ENCODE results near the gene PER3. TPM values are rescaled to one million over a fixed set of nuclear protein-coding genes. Genes with fewer than 3 reads are reported as not detected.

PER3 gene
- total RNA-seq (2022; extraction: Qiagen RNA extraction) = 0.56 to 0.98 TPM (median 0.92 TPM) in 5 replicates

DNA sequence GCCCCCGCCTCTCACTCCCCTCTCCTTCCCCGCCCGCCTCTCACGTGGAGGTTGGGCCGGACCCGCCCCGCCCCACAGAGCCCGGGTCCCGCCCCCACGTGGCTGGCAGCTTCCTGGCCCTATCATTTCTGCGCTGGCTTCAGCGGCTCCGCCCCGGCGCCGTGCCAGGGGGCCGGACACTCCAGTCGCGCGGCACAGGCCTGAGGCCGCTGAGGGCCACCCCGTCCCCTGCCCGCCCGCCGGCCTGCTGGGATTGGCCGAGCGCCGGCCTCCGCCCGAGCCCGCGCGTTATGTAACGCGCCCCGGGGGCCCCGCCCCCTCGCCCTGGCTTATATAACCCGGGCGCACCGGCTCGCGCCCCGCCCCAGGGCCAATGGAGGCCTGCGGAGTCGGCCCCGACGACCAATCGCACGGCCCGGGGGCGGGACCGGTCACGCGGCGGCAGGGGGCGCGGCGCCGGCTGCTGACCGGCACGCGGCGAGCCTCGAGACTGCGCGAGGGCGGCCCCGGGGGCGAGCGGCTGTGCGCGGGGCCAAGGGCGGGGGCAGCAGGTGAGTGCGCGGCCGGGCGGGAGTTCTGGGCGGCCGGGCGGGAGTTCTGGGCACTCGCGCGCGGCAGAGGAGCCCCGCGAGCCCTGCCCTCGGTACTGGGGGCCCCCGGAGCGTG lies at the start of gene PER3:
PER3 (plus strand) TSS at position 466 of the 666 bp plus-strand sequence. CDS start 587 bp downstream, outside the sequence.

DNA sequence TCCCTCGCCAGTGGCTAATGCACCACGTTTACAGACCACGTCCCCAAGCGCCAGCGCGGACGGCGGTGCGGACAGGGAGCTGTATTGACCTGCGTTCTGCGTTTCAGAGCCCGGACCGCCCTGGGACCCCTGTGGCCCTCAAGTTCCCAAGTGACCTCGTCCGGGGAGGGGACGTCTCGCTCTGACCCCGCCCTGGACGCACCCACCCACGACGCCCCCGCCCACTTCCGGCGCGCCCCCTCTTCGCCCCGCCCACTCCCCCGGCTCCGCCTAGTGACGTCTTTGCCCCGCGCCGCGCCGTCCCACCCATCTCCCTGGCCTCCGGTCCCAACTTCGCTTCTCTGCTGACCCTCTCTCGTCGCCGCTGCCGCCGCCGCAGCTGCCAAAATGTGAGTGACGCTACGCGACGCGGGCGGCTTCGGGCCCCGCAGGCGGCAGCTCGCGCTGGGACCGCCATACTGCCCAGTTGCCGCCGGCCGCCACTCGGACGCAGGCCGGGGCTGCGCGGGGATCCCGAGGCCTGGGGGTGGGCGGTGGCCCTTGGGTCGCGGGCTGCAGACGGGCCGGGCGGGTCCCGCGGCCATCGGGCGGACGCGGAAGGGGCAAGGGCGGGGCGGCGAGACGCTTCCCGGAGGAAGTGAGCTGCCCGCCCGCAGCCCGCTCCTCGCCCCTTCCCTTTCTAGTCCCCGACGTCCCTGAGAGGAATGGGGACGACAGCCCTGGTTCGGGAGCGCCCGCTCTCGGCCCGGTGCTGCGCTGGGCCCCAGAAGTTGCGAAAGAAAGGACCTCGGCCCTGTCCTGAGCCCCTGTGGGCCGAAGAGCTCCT lies 12.9 kb upstream of the PER3 start, which contains the start of gene VAMP3:
VAMP3 (plus strand) TSS at position 300 of the 826 bp plus-strand sequence; CDS start at position 388, 88 bp downstream.

DNA sequence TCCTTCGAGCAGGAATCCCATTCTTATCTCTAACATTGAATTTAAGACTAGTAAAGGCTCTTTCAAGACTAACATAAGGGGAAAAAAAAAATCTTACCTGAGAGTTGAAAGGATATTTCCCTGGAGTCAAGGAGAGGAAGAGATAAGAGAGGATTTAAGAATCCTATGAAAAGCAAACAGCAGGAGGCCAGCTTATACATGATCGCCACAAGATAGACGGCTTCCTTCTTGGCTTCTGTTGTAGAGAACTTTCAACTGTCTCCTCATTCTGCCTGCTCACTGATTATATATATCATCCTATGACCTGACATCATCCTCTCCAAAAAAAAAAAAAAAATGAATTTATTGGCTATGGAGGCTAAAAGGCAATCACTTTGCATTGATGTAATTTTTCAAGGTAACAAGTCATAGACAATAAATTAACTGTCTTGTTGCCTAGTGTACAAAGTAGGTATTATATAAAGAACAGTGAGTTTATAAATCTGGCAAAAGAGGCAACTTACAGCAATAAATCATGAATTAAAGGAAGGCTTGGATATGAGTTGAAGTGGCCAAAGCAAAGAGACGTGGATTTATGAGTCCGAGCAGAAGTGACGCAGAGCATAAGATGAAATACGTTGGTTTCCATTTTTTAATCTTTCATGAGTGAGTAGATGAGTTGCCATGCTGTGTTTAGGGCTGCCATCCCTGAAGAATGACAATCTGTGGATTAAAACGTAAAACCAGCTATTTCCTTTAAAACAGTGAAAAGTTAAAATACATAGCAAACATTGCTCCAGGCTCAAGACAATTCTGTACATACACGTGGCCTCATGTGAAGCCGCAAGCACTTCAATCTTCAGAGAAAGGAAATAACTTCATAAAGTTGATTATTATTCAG lies 69.0 kb downstream of the PER3 start, which contains the start of gene UTS2:
UTS2 (minus strand) TSS at position 262 of the 880 bp plus-strand sequence; CDS start at position 200, 62 bp downstream.

Other genes with a start within 250 kb of the PER3 start
- gene VAMP3, start 13.0 kb upstream of the PER3 start, total RNA-seq (2022; extraction: Qiagen RNA extraction) = 67.0 to 76.7 TPM (median 70.0 TPM) in 5 replicates
- gene UTS2, start 68.8 kb downstream of the PER3 start, total RNA-seq (2022; extraction: Qiagen RNA extraction) = not detected in 5 replicates
- 1.8 to 3.3 TPM (median 2.5 TPM) in 5 replicates for gene TNFRSF9, start 156.5 kb downstream of the PER3 start, total RNA-seq (2022; extraction: Qiagen RNA extraction)
- gene PARK7, start 177.4 kb downstream of the PER3 start, total RNA-seq (2022; extraction: Qiagen RNA extraction) = 337 to 384 TPM (median 364 TPM) in 5 replicates
- gene ERRFI1, start 242.0 kb downstream of the PER3 start, total RNA-seq (2022; extraction: Qiagen RNA extraction) = 174 to 230 TPM (median 220 TPM) in 5 replicates

Measured in A549 treated with Mapracorat at 1 μM for 4 hours (cell line).